Fibroblast of lung (primary cell): ENCODE results near the gene DHCR24.

Source experiments
- EZH2 ChIP-seq: IDR thresholded peaks from 2 replicates; pipeline ENCODE4 v1.5.1; 2012; ENCODE audit warnings: low read length, control low read depth, mild to moderate bottlenecking; ENCODE audit errors: missing control alignments
- TF ChIP-seq, protein P1 (sequence below), 2 donors: IDR thresholded peaks in 1 of 2; conservative IDR thresholded peaks in 1 of 2; 1 replicate in 1 of 2; 2 replicates in 1 of 2; pipeline ENCODE4 v1.5.1; 2011 to 2012; ENCODE audit warnings: low read length in 2 of 2, control low read depth in 1 of 2, inconsistent platforms in 1 of 2, low read depth in 1 of 2, mild to moderate bottlenecking in 1 of 2

DNA sequence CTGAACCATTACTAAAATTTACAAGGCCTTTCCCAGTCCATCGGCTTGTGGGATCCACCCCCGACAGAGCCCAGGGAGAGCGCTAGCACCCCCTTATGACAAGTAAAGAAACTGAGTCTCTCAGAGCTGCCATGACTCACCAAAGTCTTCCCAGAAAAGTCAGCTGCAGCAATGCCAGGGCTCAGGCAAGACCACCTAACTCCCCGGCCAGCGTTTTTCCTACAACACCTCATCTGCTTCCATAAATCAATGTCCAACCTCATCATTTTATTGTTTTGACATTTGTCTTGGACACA is 15.0 kb downstream of the DHCR24 start:
- TF ChIP-seq, protein P1, sequence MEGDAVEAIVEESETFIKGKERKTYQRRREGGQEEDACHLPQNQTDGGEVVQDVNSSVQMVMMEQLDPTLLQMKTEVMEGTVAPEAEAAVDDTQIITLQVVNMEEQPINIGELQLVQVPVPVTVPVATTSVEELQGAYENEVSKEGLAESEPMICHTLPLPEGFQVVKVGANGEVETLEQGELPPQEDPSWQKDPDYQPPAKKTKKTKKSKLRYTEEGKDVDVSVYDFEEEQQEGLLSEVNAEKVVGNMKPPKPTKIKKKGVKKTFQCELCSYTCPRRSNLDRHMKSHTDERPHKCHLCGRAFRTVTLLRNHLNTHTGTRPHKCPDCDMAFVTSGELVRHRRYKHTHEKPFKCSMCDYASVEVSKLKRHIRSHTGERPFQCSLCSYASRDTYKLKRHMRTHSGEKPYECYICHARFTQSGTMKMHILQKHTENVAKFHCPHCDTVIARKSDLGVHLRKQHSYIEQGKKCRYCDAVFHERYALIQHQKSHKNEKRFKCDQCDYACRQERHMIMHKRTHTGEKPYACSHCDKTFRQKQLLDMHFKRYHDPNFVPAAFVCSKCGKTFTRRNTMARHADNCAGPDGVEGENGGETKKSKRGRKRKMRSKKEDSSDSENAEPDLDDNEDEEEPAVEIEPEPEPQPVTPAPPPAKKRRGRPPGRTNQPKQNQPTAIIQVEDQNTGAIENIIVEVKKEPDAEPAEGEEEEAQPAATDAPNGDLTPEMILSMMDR (conservative IDR thresholded peaks at IDR 0.05 in 1 of 2, IDR thresholded peaks at IDR 0.05 in 1 of 2; ENCODE audit: low read depth in 1 of 2, low read length in 2 of 2): peak in 1 of 2 donors; percentile 13
- TF ChIP-seq EZH2: no peak
